Measurements from ENCODE around the gene KCNB1. TPM values are rescaled to one million over a fixed set of nuclear protein-coding genes. Genes with fewer than 3 reads are reported as not detected.

Gene KCNB1
- total RNA-seq, 1 experiment from 2014 or later: 0.68 TPM

GRCh38 chr20:49347156-49347555 is 135.3 kb downstream of the KCNB1 start:
- Histone ChIP-seq H3K79me2 (ENCODE audit: insufficient read depth, low read length) (no peaks in the 10 kb centered on the region), H2BK12ac (ENCODE audit: insufficient read length, low read depth, low read length) (no peak overlapping the region), H3K4me2 (ENCODE audit: insufficient read depth, insufficient read length, low read length) (no peak overlapping the region), H3K4me1 (ENCODE audit: insufficient read depth, low read length) (no peaks in the 10 kb centered on the region), H2AFZ (ENCODE audit: low read length) (no peak overlapping the region), H3K9ac (ENCODE audit: extremely low read depth, insufficient read length, low read length) (no peak overlapping the region), H4K8ac (replicated peaks; ENCODE audit: insufficient read length, low read depth, low read length) (no peak overlapping the region), H3K27me3 (ENCODE audit: insufficient read depth, low read length) (no peaks in the 10 kb centered on the region), H3K4ac (ENCODE audit: low read depth, low read length) (no peak overlapping the region; the same call in 1 of the 2 replicates), H2BK5ac (ENCODE audit: insufficient read length, low read length) (no peak overlapping the region), H3T11ph (ENCODE audit: low read length) (no peak overlapping the region), H3K23me2 (ENCODE audit: insufficient read length, low read depth, low read length, poor library complexity, severe bottlenecking) (no peaks in the 10 kb centered on the region), H3K18ac (ENCODE audit: insufficient read length, low read depth, low read length) (peak overlapping the region; percentile 92), H3K27ac (ENCODE audit: insufficient read length, low read depth, low read length) (no peak overlapping the region), H3K79me1 (ENCODE audit: insufficient read depth, low read depth, low read length, poor library complexity, severe bottlenecking) (no peaks in the 10 kb centered on the region), H3K14ac (ENCODE audit: insufficient read depth, low read length) (no peak overlapping the region), H3K9me3 (ENCODE audit: control insufficient read depth, low read depth, low read length) (no peaks in the 10 kb centered on the region), H2BK20ac (ENCODE audit: low read depth, low read length, poor library complexity, severe bottlenecking) (no peak overlapping the region), H2AK5ac (ENCODE audit: insufficient read length, low read length) (no peak overlapping the region), H3K56ac (ENCODE audit: insufficient read length, low read depth, low read length) (no peak overlapping the region), H2BK15ac (ENCODE audit: low read depth, low read length) (no peak overlapping the region), H2BK120ac (ENCODE audit: low read depth, low read length, poor library complexity, severe bottlenecking) (no peak overlapping the region), H4K20me1 (ENCODE audit: control insufficient read depth, insufficient read depth, insufficient read length) (no peaks in the 10 kb centered on the region), H4K5ac (ENCODE audit: insufficient read length, low read depth, low read length) (no peak overlapping the region), H4K91ac (ENCODE audit: insufficient read length, low read depth, low read length) (no peak overlapping the region), H3K23ac (ENCODE audit: insufficient read length, low read depth, low read length) (no peak overlapping the region)
- Mint-ChIP-seq H3K36me3 (ENCODE audit: insufficient read depth in 1 of 3, low read depth in 3 of 3) (no peaks in the 10 kb centered on the region), H3K9me3 (no peaks in the 10 kb centered on the region), H3K4me1 (peaks cover 4 to 15% of the 10 kb centered on the region in 2 experiments; a peak in 3 of 4 replicates), H3K4me3 (no peak overlapping the region), H3K27ac (peak overlapping the region in 2 of 3 experiments; percentile 38 to 94; a peak in 3 of 7 replicates), H3K27me3 (ENCODE audit: low read depth) (peaks cover 4% of the 10 kb centered on the region)
- DNase-seq: no peak
- no peak for TF ChIP-seq CTCF (conservative IDR thresholded peaks at IDR 0.05)
- no CpG with 5 or more reads among the region's 9 CpGs for WGBS (ENCODE audit: extremely low coverage, insufficient read length, low lambda C conversion rate)

Data from H9 (cell line).